T47D (cell line): ENCODE data around the gene KCNQ2.

Experiments used
- DNase-seq, 2 experiments: peaks; one replicate each; pipeline versions ENCODE4 v3.0.0 to v3.0.0-alpha.2; 2011 to 2012; ENCODE audit warnings: low read depth in 1 of 2, low spot score in 1 of 2
- JUND ChIP-seq: IDR thresholded peaks from 2 replicates; pipeline ENCODE4 v1.6.1; 2012; ENCODE audit warnings: low read depth
- in situ Hi-C: cut with HindIII; loops from 2 replicates; pipeline ENCODE4 v1.10.0; 2016; ENCODE audit warnings: low sequenced_read_pairs, low pct_unique_long_range_greater_than_20kb

KCNQ2 gene

DNA sequence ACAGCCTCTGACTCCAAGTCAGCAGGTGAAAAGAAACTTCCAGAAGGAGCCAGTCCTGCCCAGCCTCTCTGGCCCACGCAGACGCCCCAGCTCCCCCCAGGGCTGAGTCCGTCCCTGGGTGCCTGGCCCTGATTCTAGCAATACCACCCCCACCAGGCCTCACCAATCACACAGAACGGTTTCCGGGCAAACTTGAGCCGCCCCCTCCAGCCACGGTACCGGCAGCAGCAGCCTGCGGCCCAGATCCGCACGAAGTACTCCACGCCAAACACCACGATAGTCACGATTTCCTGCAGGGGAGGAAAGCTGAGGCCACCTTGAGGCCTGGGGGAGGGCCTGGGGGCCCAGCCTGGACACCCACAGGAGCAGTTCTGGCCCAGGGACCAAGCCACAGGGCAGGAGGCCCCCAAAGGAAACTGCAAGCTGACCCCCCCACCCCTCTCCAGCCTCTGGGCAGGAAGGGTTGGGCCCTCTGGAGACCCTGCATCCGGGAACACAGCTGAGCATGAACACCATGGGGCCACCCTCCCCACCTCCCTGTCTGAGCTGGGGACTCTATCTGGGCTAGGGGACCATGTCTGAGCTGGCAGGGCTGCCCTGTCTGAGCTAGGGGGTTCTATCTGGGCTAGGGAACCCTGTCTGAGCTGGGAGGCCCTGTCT is 27.2 kb downstream of the KCNQ2 start:
- in situ Hi-C loops, result no loop called here
- TF ChIP-seq JUND, result no peak
- DNase-seq, result no peak

DNA sequence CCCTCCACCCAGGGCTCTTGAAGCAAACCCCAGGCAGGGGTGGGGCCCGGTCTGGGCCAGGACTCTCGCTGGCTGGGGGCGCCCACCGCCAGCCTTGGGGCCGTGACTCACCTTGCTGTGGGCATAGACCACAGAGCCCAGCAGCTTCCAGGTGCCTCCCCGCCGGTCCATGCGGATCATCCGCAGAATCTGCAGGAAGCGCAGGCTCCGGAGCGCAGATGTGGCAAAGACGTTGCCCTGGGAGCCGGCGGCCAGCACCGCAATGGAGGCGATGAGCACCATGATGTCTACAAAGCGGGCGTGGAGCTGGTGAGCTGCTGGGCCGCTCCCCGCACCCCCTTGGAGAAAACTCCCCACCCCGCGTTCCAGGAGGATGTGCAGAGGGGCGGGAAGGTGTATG is 27.9 kb downstream of the KCNQ2 start:
- in situ Hi-C loops, result no loop called here
- DNase-seq, result no peak
- TF ChIP-seq JUND, result no peak

DNA sequence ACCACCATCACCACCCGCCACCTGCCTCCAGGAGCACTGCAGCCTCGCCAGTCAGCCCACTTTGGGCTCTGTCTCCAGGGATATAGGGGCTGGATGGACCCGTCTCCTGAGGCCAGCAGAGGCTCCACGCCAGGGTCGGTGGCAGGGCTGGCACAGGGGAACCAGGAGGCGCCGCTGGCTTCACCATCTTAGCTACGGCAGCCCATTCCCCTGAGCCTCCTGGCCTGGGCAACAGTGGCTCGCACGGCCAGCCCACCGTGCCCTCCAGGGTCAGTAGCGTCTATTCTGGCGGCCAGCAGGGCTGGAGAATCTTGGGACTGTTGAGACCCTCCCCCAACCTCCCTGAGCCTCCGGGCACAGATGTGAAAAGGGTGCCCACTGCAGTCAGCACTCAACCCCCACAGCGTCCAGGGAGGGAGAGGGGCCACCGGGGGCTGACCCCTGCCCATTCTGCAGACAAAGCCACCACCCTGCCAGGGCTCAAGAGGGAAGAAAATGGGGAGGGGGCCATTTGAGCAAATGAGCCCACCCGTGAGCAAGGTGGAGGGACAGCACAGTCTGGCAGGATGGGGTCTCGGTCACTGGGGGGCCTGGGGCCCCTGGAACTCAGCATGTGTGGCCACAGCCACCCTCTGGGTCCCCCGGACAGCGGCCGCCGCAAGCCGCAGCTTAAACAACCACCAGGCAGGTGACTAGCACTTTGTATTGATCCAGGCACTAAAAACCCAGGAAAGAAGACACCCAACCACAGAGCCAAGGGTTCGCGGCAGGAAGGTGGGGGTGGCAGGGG is 28.7 kb downstream of the KCNQ2 start:
- DNase-seq, result no peak
- TF ChIP-seq JUND, result no peak
- in situ Hi-C loops, result no loop called here

DNA sequence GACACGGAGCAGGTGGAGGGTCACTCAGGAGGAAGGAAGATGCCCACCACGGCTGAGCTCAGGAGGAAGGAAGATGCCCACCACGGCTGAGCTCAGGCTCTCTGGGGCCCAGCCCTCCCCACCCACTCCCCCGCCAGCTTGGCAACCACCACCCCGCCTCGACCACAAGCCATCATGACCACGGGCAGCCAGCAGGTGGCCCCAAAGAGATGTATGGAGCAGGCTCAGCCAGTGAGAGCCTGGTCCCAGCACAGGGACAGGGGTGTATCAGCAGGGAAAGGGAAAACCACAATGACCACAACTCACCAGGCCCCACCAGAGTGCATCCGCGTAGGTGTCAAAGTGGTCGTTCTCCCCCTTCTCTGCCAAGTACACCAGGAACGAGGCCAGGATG is 30.4 kb downstream of the KCNQ2 start:
- in situ Hi-C loops, result no loop called here
- DNase-seq, result peak; percentile 79 to 83
- no peak for TF ChIP-seq JUND

DNA sequence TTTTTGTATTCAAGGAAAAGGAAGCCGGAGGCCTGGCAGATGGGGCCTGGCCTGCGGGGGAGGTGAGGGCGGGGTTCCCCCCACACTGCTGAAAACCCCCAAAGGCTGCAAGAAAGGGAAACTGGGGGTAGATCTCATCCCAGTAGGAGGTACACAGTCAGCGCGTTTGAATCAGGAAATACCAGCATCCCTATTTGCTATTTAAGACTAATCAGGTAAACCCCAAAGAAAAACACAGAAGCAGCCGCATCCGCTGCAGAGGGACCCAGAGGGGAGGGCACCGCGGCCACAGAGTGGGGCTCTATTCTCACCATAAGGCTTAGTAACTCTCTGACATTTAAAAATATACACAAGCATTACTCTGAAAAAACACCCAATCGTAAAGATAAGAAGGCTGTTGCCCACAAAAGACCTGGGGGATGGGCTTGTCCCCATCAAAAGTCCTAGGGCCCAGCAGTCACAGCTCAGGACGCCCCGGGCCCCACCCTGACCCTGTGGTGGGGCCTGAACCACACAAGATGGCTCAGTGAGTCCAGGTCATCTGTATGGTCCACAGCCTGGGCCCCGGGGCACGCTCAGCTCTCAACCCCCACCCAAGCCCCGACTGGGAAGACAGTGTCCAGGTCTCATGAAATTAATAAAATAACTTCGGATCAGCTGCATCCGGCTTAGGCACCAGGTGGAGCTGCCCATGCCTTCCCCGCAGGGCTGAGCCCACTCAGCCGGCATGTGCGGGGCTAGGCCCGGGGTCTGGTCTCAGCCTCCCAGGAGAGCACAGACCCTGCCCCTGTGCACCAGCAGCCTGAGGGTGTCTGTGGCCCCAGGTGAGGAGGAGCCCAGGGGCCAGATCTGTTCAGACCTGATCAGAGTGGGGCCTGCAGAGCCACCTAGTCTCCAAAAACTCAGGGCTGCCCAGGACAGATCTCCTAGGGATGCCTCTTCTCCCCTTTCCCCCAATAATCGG is 31.0 kb downstream of the KCNQ2 start:
- in situ Hi-C loops, result no loop called here
- TF ChIP-seq JUND, result no peak
- DNase-seq, result no peak

DNA sequence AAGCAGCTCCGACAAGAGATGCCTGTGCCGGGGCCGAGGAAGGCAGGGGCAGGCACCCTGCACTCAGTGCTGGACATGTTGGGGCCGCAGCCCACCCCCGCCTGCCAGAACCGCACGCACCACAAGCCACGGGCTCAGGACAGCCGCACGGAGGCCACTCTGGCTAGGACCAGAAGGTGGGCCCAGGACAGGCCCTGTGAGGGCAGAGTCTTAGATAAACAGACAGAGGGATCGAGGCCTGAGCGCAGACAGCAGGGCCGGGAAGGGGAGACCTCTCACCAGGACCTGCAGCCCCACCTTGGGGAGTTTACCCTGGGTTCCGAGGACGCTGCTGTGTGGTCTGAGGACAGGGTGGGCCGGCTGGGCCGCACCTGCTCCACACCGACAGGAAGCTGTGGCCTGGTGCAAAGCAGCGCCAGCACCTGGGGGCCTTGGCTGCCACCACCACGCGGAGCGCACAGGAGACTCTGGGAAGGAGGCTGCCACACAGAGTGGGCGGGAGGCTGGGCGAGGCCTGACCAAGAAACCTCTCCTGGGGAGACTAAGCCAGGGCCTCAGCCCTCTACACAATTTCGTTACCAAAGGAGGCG is 32.0 kb downstream of the KCNQ2 start:
- TF ChIP-seq JUND, result no peak
- in situ Hi-C loops, result no loop called here
- no peak for DNase-seq

DNA sequence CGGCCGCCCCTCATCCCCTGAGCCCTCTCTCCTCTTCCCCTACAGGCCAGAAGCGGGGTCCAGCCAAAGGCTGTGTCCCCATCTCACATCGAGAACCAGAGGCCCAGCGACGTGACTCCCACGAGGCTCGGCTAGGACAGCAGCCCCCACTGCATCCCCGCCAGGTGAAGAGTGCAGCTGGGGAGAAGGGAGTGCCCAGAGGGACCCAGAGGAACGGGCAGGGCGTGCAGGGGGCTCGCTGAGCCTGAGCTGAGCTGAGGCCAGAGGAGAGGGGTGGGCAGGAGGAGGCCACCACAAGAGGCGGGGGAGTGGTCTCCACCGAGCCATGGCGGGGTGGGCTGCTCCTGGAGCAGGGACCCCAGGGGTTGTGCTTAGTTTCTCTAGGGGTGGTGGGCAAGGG is 32.6 kb downstream of the KCNQ2 start:
- in situ Hi-C loops, result no loop called here
- DNase-seq, result no peak
- TF ChIP-seq JUND, result no peak

DNA sequence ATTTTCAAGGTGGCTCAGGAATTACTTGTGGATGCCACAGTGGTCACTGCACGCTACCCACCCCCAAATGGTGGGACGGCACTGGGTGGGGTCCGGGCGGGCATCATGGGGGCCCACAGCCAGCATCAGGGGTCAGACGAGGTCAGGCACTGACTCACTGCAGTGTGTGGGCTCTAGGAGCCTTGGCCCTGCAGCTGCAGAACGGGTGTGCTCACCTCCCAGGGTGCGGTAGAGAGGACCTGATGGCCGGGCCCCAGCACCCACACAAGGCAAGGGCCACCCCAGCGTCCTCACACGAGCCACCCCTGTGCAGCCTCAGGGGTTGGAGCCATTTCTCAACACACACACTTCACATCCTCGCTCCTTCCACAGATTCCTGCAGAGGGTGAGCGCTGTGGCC is 34.3 kb downstream of the KCNQ2 start:
- TF ChIP-seq JUND, result no peak

DNA sequence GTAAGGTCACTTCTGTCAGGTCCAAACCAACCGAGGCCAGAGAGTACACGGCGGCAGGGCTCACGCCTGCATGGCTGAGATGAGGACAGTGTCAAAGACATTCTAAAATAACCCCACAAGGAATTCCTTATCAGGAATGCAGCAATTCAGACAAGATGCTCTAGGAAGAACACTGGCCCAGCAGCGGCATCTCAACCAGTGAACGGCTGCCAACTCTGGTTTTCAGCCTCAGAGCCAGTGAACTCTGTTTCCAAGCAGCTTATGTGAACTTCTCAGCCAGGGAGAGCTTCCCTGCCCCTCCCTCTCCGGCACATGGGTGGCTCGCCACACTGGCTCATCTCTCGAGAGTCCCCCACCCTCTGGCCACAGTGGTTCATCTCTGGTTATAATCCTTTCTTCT is 36.9 kb downstream of the KCNQ2 start:
- in situ Hi-C loops, result no loop called here
- DNase-seq, result no peak
- TF ChIP-seq JUND, result no peak

More for the DNA sequence above, 34.3 kb downstream of the KCNQ2 start:
- in situ Hi-C loops, result no loop called here
- no peak for DNase-seq

DNA sequence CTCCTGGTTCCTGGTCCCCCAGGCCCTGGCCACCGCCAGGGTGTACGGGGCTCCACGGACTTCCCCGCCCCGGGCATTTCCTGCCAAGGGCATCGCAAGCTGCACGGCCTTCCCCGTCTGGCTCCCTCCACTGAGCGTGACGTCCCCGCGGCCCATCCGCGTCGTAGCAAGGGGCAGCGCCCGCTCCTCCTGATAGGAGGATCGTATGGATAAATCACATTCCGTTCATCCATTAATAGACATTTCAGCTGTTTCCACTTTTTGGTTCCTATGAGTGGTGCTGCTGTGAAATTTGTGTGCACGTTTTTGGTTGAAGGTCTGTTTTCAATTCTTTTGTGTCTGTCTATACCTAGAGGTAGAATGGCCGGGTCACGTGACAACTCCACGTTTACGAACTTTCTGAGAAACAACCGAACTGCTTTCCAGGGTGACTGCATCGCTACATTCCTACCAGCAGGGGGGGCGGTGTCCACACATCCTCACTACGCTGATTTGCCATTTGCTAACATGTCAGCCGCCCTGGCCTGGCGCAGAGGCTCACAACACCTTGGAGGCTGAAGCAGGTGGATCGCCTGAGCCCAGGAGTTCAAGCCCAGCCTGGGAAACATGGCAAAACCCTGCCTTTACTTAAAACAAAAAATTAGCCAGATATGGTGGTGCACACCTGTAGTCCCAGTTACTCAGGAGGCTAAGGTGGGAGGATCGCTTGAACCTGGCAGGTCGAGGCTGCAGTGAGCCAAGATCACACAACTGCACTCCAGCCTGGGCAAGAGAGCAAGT is 37.7 kb downstream of the KCNQ2 start:
- DNase-seq, result peak; percentile 92 to 96
- in situ Hi-C loops, result no loop called here
- TF ChIP-seq JUND, result no peak

DNA sequence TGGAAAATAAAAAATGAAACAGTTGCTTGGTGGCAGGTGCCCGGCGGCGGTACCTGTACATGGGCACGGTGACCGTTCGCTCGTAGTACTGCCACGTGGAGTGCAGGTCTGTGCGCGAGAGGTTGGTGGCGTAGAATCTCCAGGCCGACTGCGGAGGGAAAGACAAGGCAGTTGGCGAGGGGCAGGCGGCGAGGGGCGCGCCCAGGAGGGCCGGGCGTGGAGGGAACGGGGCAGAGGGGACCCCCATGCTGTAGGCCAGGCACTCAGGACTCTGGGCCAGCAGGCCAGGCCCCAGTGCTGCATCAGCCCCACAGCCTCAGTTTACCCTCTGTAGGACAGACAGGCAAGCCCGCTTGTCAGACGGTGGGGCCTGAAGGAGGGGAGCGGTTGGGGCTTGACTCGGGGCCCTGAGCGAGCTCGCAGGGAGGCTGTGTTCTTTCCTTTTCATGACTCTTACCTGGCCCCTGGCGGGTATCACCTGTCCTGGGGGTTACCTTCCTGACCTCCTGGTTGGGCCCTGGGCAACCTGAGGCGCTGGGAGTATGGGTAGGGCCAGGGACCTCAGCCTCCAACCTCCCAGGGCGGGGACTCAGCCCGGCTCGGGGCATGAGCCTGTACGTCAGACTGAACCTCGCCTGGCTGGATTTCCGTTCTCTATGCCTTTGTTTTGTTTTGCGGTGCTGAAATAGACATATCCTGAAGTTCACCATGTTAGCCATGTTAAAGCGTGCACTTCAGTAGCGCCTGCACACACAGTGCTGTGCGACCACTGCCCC is 38.5 kb downstream of the KCNQ2 start:
- no peak for TF ChIP-seq JUND
- in situ Hi-C loops, result no loop called here
- no peak for DNase-seq
